Measurements from ENCODE around the gene PEX12. TPM values are rescaled to one million over a fixed set of nuclear protein-coding genes. Genes with fewer than 3 reads are reported as not detected.

PEX12 gene
- total and polyA plus RNA-seq, 9 of the 15 experiments (the other 6 are each of a cell fraction or from before 2014, with no cell fraction given): 4.0 to 12.4 (median 6.4) TPM

GRCh38 chr17:35587074-35587961, 8.9 kb upstream of the PEX12 start, which contains the start of gene AP2B1 (continued):
- peak; percentile 71 for TF ChIP-seq ESRRA (IDR thresholded peaks at IDR 0.05; ENCODE audit: borderline replicate concordance, low read depth)
- TF ChIP-seq ZNF766 (CRISPR knock-in tag; conservative IDR thresholded peaks at IDR 0.05): 0 out of 2 replicates have a peak, but pooled peaks have one; percentile 65
- peak; percentile 97 for TF ChIP-seq HCFC1 (IDR thresholded peaks at IDR 0.05; ENCODE audit: low read depth, low read length)
- peak in 1 of 2 experiments; percentile 34; a peak in 1 of 4 replicates for TF ChIP-seq KDM1A (IDR thresholded peaks at IDR 0.05)
- TF ChIP-seq NR2C1 (IDR thresholded peaks at IDR 0.05): peak; percentile 91
- peak; percentile 87 for TF ChIP-seq NR2C1 (tag; IDR thresholded peaks at IDR 0.05)
- no peak for TF ChIP-seq RFX1 (IDR thresholded peaks at IDR 0.05)
- TF ChIP-seq NKRF (IDR thresholded peaks at IDR 0.05; ENCODE audit: borderline replicate concordance): peak; percentile 91
- TF ChIP-seq NR4A1 (CRISPR knock-in tag; IDR thresholded peaks at IDR 0.05): no peak
- TF ChIP-seq NR4A1 (tag; IDR thresholded peaks at IDR 0.05): peak; percentile 31; the same call in 1 of the 2 replicates
- TF ChIP-seq MYC (IDR thresholded peaks at IDR 0.05; ENCODE audit: low read depth, low read length): peak; percentile 86
- 0 out of 2 replicates have a peak, but pooled peaks have one; percentile 54 for TF ChIP-seq MYC (CRISPR knock-in tag; IDR thresholded peaks at IDR 0.05; ENCODE audit: borderline replicate concordance, low read depth)
- peak; percentile 63 for TF ChIP-seq RBBP5 (IDR thresholded peaks at IDR 0.05; ENCODE audit: borderline replicate concordance, insufficient read depth, low read length, poor library complexity, severe bottlenecking)
- TF ChIP-seq XRCC4 (IDR thresholded peaks at IDR 0.05; ENCODE audit: extremely low read depth, insufficient read depth, insufficient read length): no peak
- peak; percentile 16 to 80; a peak in 2 of 4 replicates for TF ChIP-seq TEAD1 (CRISPR knock-in tag; IDR thresholded peaks at IDR 0.05)
- no peak for TF ChIP-seq STAG1 (CRISPR knock-in tag; IDR thresholded peaks at IDR 0.05; ENCODE audit: borderline replicate concordance)
- TF ChIP-seq PHF21A (IDR thresholded peaks at IDR 0.05; ENCODE audit: borderline replicate concordance, low read depth): no peak

Measured in K562 (cell line).